Sigmoid colon (tissue), 4 donors: Measurements from ENCODE around the gene FXYD2.

Experiments used
- EP300 ChIP-seq, 4 donors: sonication (generic); formaldehyde crosslinking; IDR thresholded peaks; one replicate each; pipeline ENCODE4 v1.6.1; 2017; ENCODE audit warnings: antibody characterized with exemption in 4 of 4
- POLR2A ChIP-seq, 2 donors: fragments of 450-650 bp; IDR thresholded peaks; one replicate each; pipeline ENCODE4 v1.6.1; 2016; ENCODE audit warnings: antibody characterized with exemption in 2 of 2, mild to moderate bottlenecking in 2 of 2, moderate library complexity in 2 of 2

GRCh38 chr11:117861151-117862018, 36.8 kb upstream of the FXYD2 start:
- no peak for TF ChIP-seq EP300 (IDR thresholded peaks at IDR 0.05)
- TF ChIP-seq POLR2A (IDR thresholded peaks at IDR 0.05), result no peak
